Stimulated activated CD4-positive, alpha-beta T cell treated with anti-CD3 and anti-CD28 coated beads, Interleukin-4, amount 100 ng/mL, for 48 hours (primary cell): ENCODE data around the gene ZC3H15.
"Not testable (repeated sequence)": the region's sequence is repeated elsewhere in the genome, so short reads cannot be mapped to it uniquely, and the experiment has no call there.

Experiments
- DNase-seq, 2 donors: peaks; one replicate each; pipeline ENCODE4 v3.0.0-alpha.2; 2020; ENCODE audit warnings: low read depth in 2 of 2

ZC3H15 gene

DNA sequence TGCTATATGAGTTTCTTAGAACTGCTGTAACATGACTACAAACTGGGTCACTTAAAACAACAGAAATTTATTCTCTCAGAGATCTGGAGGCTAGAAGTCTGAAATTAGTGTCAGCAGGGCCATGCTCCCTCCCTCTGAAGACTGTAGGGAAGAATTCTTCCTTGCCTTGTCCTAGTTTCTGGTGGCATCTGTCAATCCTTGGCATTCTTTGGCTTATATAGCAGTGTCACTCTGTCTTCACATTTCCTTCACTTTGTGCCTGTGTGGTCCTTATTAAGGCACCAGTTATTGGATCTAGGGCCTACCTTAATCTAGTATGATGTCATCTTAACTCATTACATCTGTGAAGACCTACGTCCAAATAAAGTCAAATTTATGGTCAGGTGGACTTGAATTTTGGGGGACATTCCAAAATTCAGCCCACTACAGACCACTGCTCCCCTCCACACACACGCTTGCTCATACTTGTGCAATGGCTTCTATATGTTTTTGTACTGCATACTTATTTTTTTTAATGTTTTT is 7.6 kb downstream of the ZC3H15 start:
- no peak for DNase-seq

DNA sequence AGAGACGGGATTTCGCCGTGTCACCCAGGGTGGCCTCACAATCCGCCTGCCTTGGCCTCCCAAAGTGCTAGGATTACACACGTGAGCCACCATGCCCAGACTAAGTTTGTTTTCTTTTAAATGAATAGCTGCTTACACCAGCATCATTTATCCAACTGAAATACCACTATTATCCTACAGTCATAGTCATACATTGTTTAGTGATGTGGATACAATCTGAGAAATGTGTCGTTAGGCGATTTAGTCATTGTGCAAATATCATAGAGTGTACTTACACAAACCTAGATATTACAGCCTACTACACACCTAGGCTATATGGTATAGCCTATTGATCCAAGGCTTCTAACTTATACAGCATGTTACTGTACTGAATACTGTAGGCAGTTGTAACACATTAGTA is 10.3 kb downstream of the ZC3H15 start:
- DNase-seq, result no peak

GRCh38 chr2:186497928-186498327 is 11.9 kb downstream of the ZC3H15 start:
- no peak for DNase-seq

DNA sequence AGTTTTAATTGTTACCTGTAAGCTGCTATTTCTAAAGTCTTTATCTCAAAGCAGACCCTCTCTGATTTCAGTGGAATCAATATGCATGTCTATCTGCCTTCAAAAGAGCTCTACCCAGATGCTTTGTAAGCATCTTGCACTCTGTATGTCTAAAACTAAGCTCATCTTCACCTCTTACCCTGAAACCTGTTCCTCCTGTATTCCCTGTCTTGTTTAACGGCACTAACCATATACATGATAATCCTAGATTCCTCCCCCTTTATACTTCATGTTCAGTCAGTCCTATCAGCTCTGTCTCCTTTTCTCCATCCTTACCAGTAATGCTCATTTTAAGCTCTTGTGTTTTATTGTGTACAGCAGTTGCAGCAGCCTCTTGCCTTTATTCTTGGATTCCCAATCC is 12.8 kb downstream of the ZC3H15 start:
- no peak for DNase-seq

DNA sequence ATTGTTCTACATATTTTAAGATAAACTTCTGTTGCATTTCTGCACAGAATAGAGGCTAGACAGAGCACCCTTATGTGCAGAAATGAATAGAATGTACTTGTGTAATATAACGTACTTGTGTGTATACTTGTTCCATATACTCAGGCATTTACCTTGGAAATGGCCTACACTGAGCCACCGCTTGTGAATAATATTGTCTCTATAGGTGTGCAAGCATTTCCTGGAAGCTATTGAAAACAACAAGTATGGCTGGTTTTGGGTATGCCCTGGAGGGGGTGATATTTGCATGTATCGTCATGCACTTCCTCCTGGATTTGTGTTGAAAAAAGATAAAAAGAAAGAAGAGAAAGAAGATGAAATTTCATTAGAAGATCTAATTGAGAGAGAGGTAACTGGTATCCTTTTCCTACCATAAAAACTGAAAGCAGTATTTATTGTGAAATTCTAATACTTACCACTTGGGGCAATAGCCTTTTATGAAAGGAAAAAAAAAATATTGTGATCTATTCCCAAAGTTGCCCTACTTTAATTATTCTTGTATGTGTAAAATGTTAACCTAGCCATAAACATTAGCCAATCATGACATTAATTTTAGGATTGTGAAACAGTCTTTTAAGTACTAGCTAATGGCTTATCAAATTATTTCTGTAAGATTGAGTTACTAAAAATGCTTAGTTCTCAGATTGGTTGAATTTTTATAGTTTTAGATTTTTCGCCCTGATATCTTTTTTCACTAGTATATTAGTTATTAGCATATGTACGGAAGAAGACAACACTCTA is 18.0 kb downstream of the ZC3H15 start:
- no peak for DNase-seq

DNA sequence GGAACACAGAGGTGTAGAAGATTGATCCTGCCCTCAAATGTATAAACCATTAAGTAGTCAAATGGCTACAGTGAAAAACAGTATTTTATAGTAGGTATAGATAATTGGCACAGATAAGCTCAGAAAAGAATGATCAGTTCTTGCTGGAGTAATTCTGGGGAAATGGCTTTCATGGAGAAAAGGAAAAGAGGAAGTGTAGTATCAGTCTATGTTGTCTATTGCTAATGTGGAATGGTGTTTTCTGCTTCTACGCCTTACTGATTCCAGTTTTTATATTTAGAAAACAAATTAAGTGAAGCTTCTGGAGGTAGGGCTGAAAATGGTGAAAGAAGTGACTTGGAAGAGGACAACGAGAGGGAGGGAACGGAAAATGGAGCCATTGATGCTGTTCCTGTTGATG is 22.2 kb downstream of the ZC3H15 start:
- no peak for DNase-seq

DNA sequence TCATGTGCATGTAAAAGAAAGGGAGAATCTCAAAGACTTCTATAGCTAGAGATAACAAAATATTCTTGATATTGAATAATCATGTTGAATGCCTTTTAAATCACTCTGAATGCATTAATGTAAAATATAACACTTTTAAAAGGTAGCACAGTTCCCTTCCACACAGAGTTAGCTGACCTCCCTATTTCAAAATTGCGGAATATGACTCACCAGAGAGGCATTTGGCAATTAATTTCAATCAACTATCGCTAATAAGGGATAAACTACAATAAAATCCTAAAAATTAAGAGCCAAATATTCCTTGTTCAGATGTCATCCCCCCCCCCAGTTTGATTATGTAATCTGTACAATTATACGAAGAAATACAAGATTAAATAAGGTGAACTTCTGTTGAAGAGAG is 29.3 kb downstream of the ZC3H15 start:
- DNase-seq, result no peak

GRCh38 chr2:186516396-186516795 is 30.3 kb downstream of the ZC3H15 start:
- DNase-seq, result no peak

DNA sequence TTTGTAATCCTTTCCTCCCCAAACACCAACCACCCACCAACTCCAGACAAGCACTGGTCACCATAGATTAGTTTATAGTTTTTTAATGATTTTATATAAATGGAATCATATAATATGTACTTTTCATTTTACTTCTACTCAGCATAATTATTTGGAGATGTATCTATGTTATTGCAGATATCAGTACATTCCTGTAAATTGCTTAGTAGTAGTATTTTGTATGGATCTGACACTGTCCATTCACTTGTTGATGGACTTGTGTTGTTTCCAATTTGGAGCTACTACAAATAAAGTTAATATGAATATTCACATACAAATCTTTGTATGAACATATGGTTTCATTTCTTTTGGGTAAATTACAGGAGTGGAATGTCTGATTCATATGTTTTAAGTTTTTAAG is 31.0 kb downstream of the ZC3H15 start:
- DNase-seq, result no peak

GRCh38 chr2:186518291-186518690 is 32.2 kb downstream of the ZC3H15 start:
- DNase-seq, result no peak

DNA sequence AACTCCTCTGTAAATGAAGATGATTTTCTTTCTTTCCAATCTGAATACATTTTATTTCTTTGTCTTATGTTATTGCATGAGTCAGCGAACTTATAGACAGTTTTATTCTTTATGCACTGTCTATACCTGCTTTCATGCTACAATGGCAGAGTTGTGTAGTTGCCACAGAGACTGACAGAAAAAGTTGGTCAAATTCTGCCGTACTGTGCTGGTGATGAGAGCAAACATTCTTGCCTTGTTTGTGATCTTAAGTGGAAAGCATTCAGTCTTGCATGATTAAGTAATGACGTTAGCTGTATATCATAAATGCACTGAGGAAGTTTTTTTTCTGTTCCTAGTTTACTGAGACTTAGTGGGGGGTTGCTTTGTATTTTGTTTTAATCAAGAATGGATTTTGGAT is 32.9 kb downstream of the ZC3H15 start:
- no peak for DNase-seq

- not testable (repeated sequence) for DNase-seq
Observed at GRCh38 chr2:186521570-186522153, 35.6 kb downstream of the ZC3H15 start.

- no peak for DNase-seq
Observed at GRCh38 chr2:186522450-186522849, 36.4 kb downstream of the ZC3H15 start.

DNA sequence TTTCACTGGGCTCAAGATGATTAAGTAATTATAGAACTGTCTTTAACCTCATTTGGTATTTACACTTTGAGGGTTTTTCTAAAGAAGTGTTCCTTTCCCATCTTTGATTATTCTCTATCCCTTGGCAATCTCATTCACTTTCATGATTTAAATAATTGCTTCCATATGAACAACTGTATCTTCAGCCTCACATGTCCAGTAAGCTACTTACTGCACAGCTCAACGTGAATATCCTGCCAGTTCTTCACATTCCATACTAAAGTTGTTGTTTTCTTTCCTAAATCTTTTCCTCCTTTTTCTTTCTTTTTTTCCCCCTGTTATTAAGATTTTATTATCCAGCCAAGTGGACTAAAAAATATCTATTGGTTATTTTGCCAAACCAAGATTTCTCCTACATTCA is 37.7 kb downstream of the ZC3H15 start:
- DNase-seq, result no peak

GRCh38 chr2:186526281-186526680 is 40.2 kb downstream of the ZC3H15 start:
- DNase-seq, result no peak

- DNase-seq, result no peak
Observed at GRCh38 chr2:186530314-186530713, 44.3 kb downstream of the ZC3H15 start.

DNA sequence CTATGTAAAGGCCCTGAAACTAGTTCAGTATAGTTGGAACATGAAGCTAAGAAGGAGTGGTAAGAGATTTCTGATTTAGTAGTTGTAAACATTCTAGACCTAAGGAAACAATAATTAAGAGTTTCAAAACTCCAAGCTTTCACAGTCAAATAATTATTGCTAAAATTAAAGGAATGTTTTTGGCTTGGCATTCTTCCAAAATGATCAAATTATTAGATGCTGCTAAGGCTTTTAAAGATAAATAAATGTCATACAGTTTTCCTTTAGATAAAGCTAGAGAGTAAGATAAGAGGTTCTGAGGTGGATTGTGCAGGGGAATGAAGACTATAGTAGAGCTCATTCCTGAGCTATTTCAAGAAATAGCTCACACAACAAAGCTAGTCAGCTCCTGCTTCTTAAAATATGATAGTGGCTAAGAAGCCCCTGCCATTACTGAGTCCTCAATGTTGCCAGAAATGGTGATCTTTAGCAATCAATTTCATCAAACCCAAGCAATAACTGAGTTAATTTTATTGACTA is 45.3 kb downstream of the ZC3H15 start:
- DNase-seq, result no peak

DNA sequence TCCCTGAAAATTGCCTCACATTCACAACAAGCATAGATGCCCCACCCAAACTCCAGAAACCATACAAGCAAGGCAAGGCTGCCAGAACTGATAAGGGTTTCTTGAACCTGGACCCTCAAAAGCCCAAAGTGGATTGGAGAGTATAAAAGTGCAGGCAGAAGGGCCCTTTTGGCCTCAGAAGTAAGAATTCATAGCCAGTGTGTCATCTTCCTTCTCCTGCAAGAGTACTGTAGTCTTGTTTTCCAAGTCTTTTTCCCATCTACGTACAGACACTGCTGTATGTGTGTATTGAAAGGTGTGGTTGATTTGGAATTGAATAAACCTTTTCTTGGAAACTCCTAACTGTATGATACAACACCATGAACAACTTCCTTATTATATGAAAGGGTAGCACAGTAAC is 46.8 kb downstream of the ZC3H15 start:
- no peak for DNase-seq

GRCh38 chr2:186533717-186534116 is 47.7 kb downstream of the ZC3H15 start:
- no peak for DNase-seq

DNA sequence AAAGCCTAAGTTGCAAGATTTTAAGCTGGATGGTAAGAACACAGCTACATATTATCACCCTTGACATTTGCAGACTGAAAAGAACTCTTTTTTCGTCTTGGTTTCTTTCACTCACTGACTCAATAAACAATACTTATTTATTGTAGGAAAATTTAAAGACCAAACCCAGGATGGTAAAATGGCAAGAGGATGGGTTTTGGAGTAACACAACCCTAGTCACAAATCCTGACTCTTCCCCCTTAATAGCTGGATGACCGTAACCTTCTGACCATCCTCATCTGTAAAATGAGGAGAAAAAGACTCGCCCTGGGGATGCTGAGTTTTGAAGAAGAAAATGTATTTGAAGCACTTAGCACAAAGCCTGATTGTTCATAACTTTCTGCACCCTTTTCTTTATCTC is 48.3 kb downstream of the ZC3H15 start:
- DNase-seq, result no peak

GRCh38 chr2:186535861-186536260 is 49.8 kb downstream of the ZC3H15 start:
- DNase-seq, result no peak

- DNase-seq, result no peak
Observed at GRCh38 chr2:186537019-186537418, 51.0 kb downstream of the ZC3H15 start.

DNA sequence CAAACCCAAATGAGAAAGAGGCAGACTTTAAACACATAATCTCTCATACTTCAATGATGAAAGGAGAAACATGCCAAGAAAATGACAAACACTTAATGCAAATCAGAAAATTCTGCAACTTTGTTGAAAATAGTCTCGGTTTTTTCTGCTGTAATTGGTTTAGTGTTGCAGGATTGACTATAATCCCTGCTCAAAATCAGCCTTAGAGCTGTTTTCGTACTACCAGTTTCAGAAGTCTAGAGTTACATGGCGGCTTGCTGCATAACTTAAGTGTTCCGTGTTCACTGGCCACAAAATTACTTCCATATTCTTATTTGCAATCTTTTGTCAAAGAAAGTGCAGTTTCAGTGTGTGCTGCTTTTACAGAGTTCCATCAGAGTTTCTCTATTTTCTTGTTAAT is 54.9 kb downstream of the ZC3H15 start:
- no peak for DNase-seq
